Keratinocyte (primary cell): ENCODE data around the gene TMEM169. TPM values are rescaled to one million over a fixed set of nuclear protein-coding genes. Genes with fewer than 3 reads are reported as not detected.

Experiments used
- DNase-seq: peaks from one replicate; pipeline ENCODE4 v3.0.0-alpha.2; 2011; ENCODE audit warnings: low read depth, missing footprints, low spot score
- FAIRE-seq: peaks from 2 replicates; lab custom pipeline; 2011; peaks lifted over from hg19 to GRCh38; lab: Jason Lieb, UNC
- H2AFZ ChIP-seq: 2 replicates; pipeline ENCODE4 v1.6.0; 2012; ENCODE audit warnings: low read length, control low read depth, inconsistent platforms; ENCODE audit not compliant: control insufficient read depth
- H3K27ac ChIP-seq: 2 replicates; pipeline ENCODE4 v1.5.1; 2011; ENCODE audit warnings: low read length; ENCODE audit not compliant: control insufficient read depth, insufficient read depth
- H3K27me3 ChIP-seq: 3 replicates; pipeline ENCODE4 v1.6.0; 2011; ENCODE audit warnings: low read length; ENCODE audit not compliant: control insufficient read depth, insufficient read depth; ENCODE audit errors: extremely low read depth
- H3K36me3 ChIP-seq, 2 experiments: 2 replicates in 1 of 2; 3 replicates in 1 of 2; pipeline ENCODE4 v1.5.1; 2011; ENCODE audit warnings: low read length in 2 of 2, mild to moderate bottlenecking in 1 of 2; ENCODE audit not compliant: control insufficient read depth in 2 of 2, insufficient read depth in 2 of 2; ENCODE audit errors: extremely low read depth in 1 of 2
- H3K4me1 ChIP-seq: 3 replicates; pipeline ENCODE4 v1.5.1; 2011; ENCODE audit warnings: low read length; ENCODE audit not compliant: control insufficient read depth, insufficient read depth; ENCODE audit errors: extremely low read depth
- H3K4me2 ChIP-seq: 3 replicates; pipeline ENCODE4 v1.6.0; 2011; ENCODE audit warnings: low read depth, low read length; ENCODE audit not compliant: control insufficient read depth, insufficient read depth; ENCODE audit errors: extremely low read depth
- H3K4me3 ChIP-seq, 3 experiments: fragments of 200-600 bp in 1 of 3; sonication (generic) in 1 of 3; 2 replicates in 2 of 3; 3 replicates in 1 of 3; pipeline ENCODE4 v1.5.1; 2011 to 2016; ENCODE audit warnings: low read length in 3 of 3, mild to moderate bottlenecking in 3 of 3, control low read depth in 2 of 3, inconsistent platforms in 1 of 3, low read depth in 1 of 3, mixed read lengths in 1 of 3, mixed run types in 1 of 3, moderate library complexity in 1 of 3; ENCODE audit not compliant: control insufficient read depth in 2 of 3, insufficient read depth in 2 of 3; ENCODE audit errors: extremely low read depth in 1 of 3
- H3K79me2 ChIP-seq: 2 replicates; pipeline ENCODE4 v1.6.0; 2012; ENCODE audit warnings: low read length; ENCODE audit not compliant: control insufficient read depth, insufficient read depth
- H3K9ac ChIP-seq: 3 replicates; pipeline ENCODE4 v1.6.0; 2011; ENCODE audit warnings: low read length; ENCODE audit not compliant: control insufficient read depth, insufficient read depth; ENCODE audit errors: extremely low read depth
- H3K9me1 ChIP-seq: 3 replicates; pipeline ENCODE4 v1.6.0; 2011; ENCODE audit warnings: low read length; ENCODE audit not compliant: control insufficient read depth, insufficient read depth; ENCODE audit errors: extremely low read depth
- H3K9me3 ChIP-seq: 2 replicates; pipeline ENCODE4 v1.5.1; 2012; ENCODE audit warnings: low read depth, low read length; ENCODE audit not compliant: control insufficient read depth
- H4K20me1 ChIP-seq: 3 replicates; pipeline ENCODE4 v1.6.0; 2011; ENCODE audit warnings: low read length; ENCODE audit not compliant: control insufficient read depth, insufficient read depth; ENCODE audit errors: extremely low read depth
- EZH2 ChIP-seq: IDR thresholded peaks from one replicate; pipeline ENCODE4 v1.6.1; 2012; ENCODE audit warnings: inconsistent platforms, mild to moderate bottlenecking, low read length, moderate library complexity
- dilution Hi-C: fragments of 300-500 bp; cut with MboI; formaldehyde crosslinking; loops from one replicate; pipeline ENCODE4 v1.7.0; 2020; ENCODE audit warnings: low sequenced_read_pairs; ENCODE audit not compliant: extremely low pct_ligation_motif_present
- polyA plus RNA-seq, 5 experiments: library from polyadenylated mRNA; depleted of rRNA in 3 of 5; stranded (reverse) in 3 of 5; stranded (forward) in 1 of 5; unstranded in 1 of 5; fragments of >200 nt; gene quantifications; 1 replicate in 1 of 5; 2 replicates in 3 of 5; 3 replicates in 1 of 5; pipeline versions ENCODE4 v1.2.1 to v1.2.3, GENCODE V29; 2011 to 2012; ENCODE audit warnings: missing spikeins in 2 of 5, low read depth in 1 of 5, low replicate concordance in 1 of 5
- TF ChIP-seq, protein P1 (sequence below), 3 experiments: IDR thresholded peaks in 1 of 3; conservative IDR thresholded peaks in 1 of 3; optimal IDR thresholded peaks in 1 of 3; 2 replicates in 2 of 3; 3 replicates in 1 of 3; pipeline versions ENCODE3 to v1.5.1; 2011; ENCODE audit warnings: low read length in 3 of 3, mild to moderate bottlenecking in 3 of 3, moderate library complexity in 2 of 3, control low read depth in 1 of 3, inconsistent platforms in 1 of 3; ENCODE audit not compliant: insufficient read depth in 2 of 3; ENCODE audit errors: extremely low read depth in 1 of 3

TMEM169 gene
- polyA plus RNA-seq, 1 donor (not counting 4 experiments of a cell fraction or from before 2014, with no cell fraction given), result not detected

DNA sequence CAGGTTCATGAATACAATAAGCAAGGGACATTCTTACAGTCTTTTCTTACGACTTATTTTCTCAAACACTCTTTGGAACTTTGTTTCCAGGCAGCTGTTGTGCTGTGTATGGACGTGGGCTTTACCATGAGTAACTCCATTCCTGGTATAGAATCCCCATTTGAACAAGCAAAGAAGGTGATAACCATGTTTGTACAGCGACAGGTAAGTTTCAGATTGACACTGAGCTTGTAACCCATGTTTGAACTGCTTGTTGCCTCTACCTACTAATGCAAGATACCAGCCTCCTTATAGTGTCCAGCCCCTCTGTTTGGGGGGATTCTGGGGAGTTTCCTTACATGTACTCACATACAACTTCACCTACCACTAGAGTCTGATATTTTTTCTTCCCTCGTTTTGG is 31.2 kb downstream of the TMEM169 start:
- Histone ChIP-seq H3K27ac (no peak overlapping the region), H4K20me1 (no peaks in the 10 kb centered on the region), H2AFZ (no peak overlapping the region), H3K9ac (no peak overlapping the region), H3K9me1 (no peaks in the 10 kb centered on the region), H3K36me3 (peaks cover 24 to 36% of the 10 kb centered on the region in 2 experiments), H3K27me3 (no peaks in the 10 kb centered on the region), H3K4me1 (peaks cover 28% of the 10 kb centered on the region), H3K9me3 (no peaks in the 10 kb centered on the region), H3K4me3 (no peak overlapping the region), H3K79me2 (peaks cover 72% of the 10 kb centered on the region), H3K4me2 (no peak overlapping the region)
- DNase-seq (no peak), FAIRE-seq (no peak)
- dilution Hi-C loops, result no loop called here
- TF ChIP-seq EZH2, result no peak
- TF ChIP-seq, protein P1, sequence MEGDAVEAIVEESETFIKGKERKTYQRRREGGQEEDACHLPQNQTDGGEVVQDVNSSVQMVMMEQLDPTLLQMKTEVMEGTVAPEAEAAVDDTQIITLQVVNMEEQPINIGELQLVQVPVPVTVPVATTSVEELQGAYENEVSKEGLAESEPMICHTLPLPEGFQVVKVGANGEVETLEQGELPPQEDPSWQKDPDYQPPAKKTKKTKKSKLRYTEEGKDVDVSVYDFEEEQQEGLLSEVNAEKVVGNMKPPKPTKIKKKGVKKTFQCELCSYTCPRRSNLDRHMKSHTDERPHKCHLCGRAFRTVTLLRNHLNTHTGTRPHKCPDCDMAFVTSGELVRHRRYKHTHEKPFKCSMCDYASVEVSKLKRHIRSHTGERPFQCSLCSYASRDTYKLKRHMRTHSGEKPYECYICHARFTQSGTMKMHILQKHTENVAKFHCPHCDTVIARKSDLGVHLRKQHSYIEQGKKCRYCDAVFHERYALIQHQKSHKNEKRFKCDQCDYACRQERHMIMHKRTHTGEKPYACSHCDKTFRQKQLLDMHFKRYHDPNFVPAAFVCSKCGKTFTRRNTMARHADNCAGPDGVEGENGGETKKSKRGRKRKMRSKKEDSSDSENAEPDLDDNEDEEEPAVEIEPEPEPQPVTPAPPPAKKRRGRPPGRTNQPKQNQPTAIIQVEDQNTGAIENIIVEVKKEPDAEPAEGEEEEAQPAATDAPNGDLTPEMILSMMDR (optimal IDR thresholded peaks at IDR 0.05 in 1 of 3, IDR thresholded peaks at IDR 0.05 in 1 of 3, conservative IDR thresholded peaks at IDR 0.05 in 1 of 3; ENCODE audit: extremely low read depth in 1 of 3, insufficient read depth in 2 of 3, low read length in 3 of 3), result no peak

DNA sequence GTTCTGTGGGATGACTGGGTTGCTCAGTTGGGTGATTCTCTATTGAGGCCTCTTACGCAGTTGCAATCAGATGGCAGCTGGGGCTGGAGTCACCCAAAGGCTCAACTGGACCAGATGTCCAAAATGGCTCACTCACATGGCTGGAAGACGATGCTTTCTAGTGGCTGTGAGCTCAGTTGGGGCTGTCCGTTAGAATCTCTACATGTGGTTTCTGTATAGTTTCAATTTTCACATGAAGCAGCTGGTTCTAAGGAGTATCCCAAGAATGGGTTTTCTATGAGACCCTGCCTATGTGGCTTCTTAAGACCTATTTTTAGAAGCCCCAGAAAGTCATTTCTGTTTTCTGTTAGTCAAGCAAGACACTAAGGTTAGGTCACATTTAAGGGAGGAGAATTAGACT is 31.9 kb downstream of the TMEM169 start:
- Histone ChIP-seq H3K9ac (no peak overlapping the region), H2AFZ (no peak overlapping the region), H3K36me3 (peaks cover 27 to 36% of the 10 kb centered on the region in 2 experiments), H3K4me1 (peaks cover 22% of the 10 kb centered on the region), H3K4me3 (no peak overlapping the region), H3K79me2 (peaks cover 78% of the 10 kb centered on the region), H3K9me1 (no peaks in the 10 kb centered on the region), H3K9me3 (no peaks in the 10 kb centered on the region), H3K27me3 (no peaks in the 10 kb centered on the region), H3K4me2 (no peak overlapping the region), H4K20me1 (no peaks in the 10 kb centered on the region), H3K27ac (no peak overlapping the region)
- FAIRE-seq (no peak), DNase-seq (no peak)
- dilution Hi-C loops, result no loop called here
- TF ChIP-seq, protein P1 (optimal IDR thresholded peaks at IDR 0.05 in 1 of 3, IDR thresholded peaks at IDR 0.05 in 1 of 3, conservative IDR thresholded peaks at IDR 0.05 in 1 of 3; ENCODE audit: extremely low read depth in 1 of 3, insufficient read depth in 2 of 3, low read length in 3 of 3), result no peak
- TF ChIP-seq EZH2, result no peak
